D341Med (cell line): ENCODE data around the gene CRYL1.

Experiments used
- DNase-seq: peaks from one replicate; pipeline ENCODE4 v3.0.0; 2012; ENCODE audit warnings: low spot score

The CRYL1 gene

GRCh38 chr13:20369886-20370361, 155.7 kb downstream of the CRYL1 start:
- DNase-seq, result no peak

GRCh38 chr13:20366056-20366455, 159.6 kb downstream of the CRYL1 start:
- DNase-seq, result no peak

- no peak for DNase-seq
These were observed 162.1 kb downstream of the CRYL1 start for GRCh38 chr13:20363603-20364002.

- DNase-seq, result no peak
These were observed 162.5 kb downstream of the CRYL1 start for GRCh38 chr13:20363172-20363571.

- DNase-seq, result no peak
These were observed 163.1 kb downstream of the CRYL1 start for GRCh38 chr13:20362484-20363041.

- no peak for DNase-seq
These were observed 164.7 kb downstream of the CRYL1 start for GRCh38 chr13:20360835-20361412.

- no peak for DNase-seq
These were observed 165.6 kb downstream of the CRYL1 start for GRCh38 chr13:20360041-20360491.

- DNase-seq, result no peak
These were observed 166.3 kb downstream of the CRYL1 start for GRCh38 chr13:20359335-20359734.

- no peak for DNase-seq
These were observed 167.6 kb downstream of the CRYL1 start for GRCh38 chr13:20358022-20358421.

- no peak for DNase-seq
These were observed 169.2 kb downstream of the CRYL1 start for GRCh38 chr13:20356444-20356843.

- DNase-seq, result no peak
These were observed 170.9 kb downstream of the CRYL1 start for GRCh38 chr13:20354722-20355121.

GRCh38 chr13:20353973-20354372, 171.7 kb downstream of the CRYL1 start:
- no peak for DNase-seq
